ENCODE measurements around the gene CACNA1C. TPM values are rescaled to one million over a fixed set of nuclear protein-coding genes. Genes with fewer than 3 reads are reported as not detected.

Gene CACNA1C
- total RNA-seq, 1 experiment from 2014 or later = 1.1 TPM

- H3K9me3 Mint-ChIP-seq = no peaks in the 10 kb centered on the region
- no peak overlapping the region for H4K5ac ChIP-seq (ENCODE audit: insufficient read length, low read depth, low read length)
- no peak overlapping the region for H3K4me2 ChIP-seq (ENCODE audit: insufficient read depth, insufficient read length, low read length)
- no peak overlapping the region for H3K56ac ChIP-seq (ENCODE audit: insufficient read length, low read depth, low read length)
- no peak overlapping the region for H2BK120ac ChIP-seq (ENCODE audit: low read depth, low read length, poor library complexity, severe bottlenecking)
- H4K91ac ChIP-seq (ENCODE audit: insufficient read length, low read depth, low read length) = no peak overlapping the region
- peaks cover 11 to 12% of the 10 kb centered on the region in 2 experiments for H3K4me1 Mint-ChIP-seq
- H2AK5ac ChIP-seq (ENCODE audit: insufficient read length, low read length) = no peak overlapping the region
- no peak overlapping the region for H3T11ph ChIP-seq (ENCODE audit: low read length)
- no peak overlapping the region for H3K27ac ChIP-seq (ENCODE audit: insufficient read length, low read depth, low read length)
- no peak overlapping the region for H3K14ac ChIP-seq (ENCODE audit: insufficient read depth, low read length)
- no peak overlapping the region for H2BK12ac ChIP-seq (ENCODE audit: insufficient read length, low read depth, low read length)
- no peak for DNase-seq
- H3K4ac ChIP-seq (ENCODE audit: low read depth, low read length) = no peak overlapping the region
- no peaks in the 10 kb centered on the region for H4K20me1 ChIP-seq (ENCODE audit: control insufficient read depth, insufficient read depth, insufficient read length)
- H4K8ac ChIP-seq (replicated peaks; ENCODE audit: insufficient read length, low read depth, low read length) = no peak overlapping the region
- H2BK15ac ChIP-seq (ENCODE audit: low read depth, low read length) = no peak overlapping the region
- no CpG with 5 or more reads among the region's 5 CpGs for WGBS (ENCODE audit: extremely low coverage, insufficient read length, low lambda C conversion rate)
- no peaks in the 10 kb centered on the region for H3K36me3 Mint-ChIP-seq (ENCODE audit: insufficient read depth in 1 of 3, low read depth in 3 of 3)
- H3K23me2 ChIP-seq (ENCODE audit: insufficient read length, low read depth, low read length, poor library complexity, severe bottlenecking) = no peaks in the 10 kb centered on the region
- TF ChIP-seq, protein P1, sequence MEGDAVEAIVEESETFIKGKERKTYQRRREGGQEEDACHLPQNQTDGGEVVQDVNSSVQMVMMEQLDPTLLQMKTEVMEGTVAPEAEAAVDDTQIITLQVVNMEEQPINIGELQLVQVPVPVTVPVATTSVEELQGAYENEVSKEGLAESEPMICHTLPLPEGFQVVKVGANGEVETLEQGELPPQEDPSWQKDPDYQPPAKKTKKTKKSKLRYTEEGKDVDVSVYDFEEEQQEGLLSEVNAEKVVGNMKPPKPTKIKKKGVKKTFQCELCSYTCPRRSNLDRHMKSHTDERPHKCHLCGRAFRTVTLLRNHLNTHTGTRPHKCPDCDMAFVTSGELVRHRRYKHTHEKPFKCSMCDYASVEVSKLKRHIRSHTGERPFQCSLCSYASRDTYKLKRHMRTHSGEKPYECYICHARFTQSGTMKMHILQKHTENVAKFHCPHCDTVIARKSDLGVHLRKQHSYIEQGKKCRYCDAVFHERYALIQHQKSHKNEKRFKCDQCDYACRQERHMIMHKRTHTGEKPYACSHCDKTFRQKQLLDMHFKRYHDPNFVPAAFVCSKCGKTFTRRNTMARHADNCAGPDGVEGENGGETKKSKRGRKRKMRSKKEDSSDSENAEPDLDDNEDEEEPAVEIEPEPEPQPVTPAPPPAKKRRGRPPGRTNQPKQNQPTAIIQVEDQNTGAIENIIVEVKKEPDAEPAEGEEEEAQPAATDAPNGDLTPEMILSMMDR (conservative IDR thresholded peaks at IDR 0.05) = no peak
- H2BK5ac ChIP-seq (ENCODE audit: insufficient read length, low read length) = no peak overlapping the region
- H3K27me3 Mint-ChIP-seq (ENCODE audit: low read depth) = no peaks in the 10 kb centered on the region
- no peak overlapping the region for H3K18ac ChIP-seq (ENCODE audit: insufficient read length, low read depth, low read length)
- H3K9ac ChIP-seq (ENCODE audit: extremely low read depth, insufficient read length, low read length) = no peak overlapping the region
- 0 out of 7 replicates have a peak overlapping the region, but pooled peaks of 1 of the 3 experiments have one; percentile 18 for H3K27ac Mint-ChIP-seq
- no peak overlapping the region for H2BK20ac ChIP-seq (ENCODE audit: low read depth, low read length, poor library complexity, severe bottlenecking)
- H2AFZ ChIP-seq (ENCODE audit: low read length) = no peak overlapping the region
- no peaks in the 10 kb centered on the region for H3K79me2 ChIP-seq (ENCODE audit: insufficient read depth, low read length)
- H3K4me1 ChIP-seq (ENCODE audit: insufficient read depth, low read length) = peaks cover 1% of the 10 kb centered on the region; the same call in 1 of the 2 replicates
- no peaks in the 10 kb centered on the region for H3K27me3 ChIP-seq (ENCODE audit: insufficient read depth, low read length)
- H3K79me1 ChIP-seq (ENCODE audit: insufficient read depth, low read depth, low read length, poor library complexity, severe bottlenecking) = no peaks in the 10 kb centered on the region
- H3K23ac ChIP-seq (ENCODE audit: insufficient read length, low read depth, low read length) = no peak overlapping the region
- H3K4me3 Mint-ChIP-seq = no peak overlapping the region
- no peaks in the 10 kb centered on the region for H3K9me3 ChIP-seq (ENCODE audit: control insufficient read depth, low read depth, low read length)
Measured at GRCh38 chr12:2152134-2152533, 99.3 kb downstream of the CACNA1C start.

Data from H9 (cell line).